LNCaP clone FGC (cell line): ENCODE measurements around the gene LHPP.

Experiments used
- DNase-seq: peaks from one replicate; pipeline ENCODE4 v3.0.0-alpha.2; 2011; ENCODE audit warnings: low read depth
- H3K4me3 ChIP-seq: 2 replicates; pipeline ENCODE4 v1.5.1; 2011; ENCODE audit warnings: mild to moderate bottlenecking, low read depth, low read length, control low read depth
- CTCF ChIP-seq: IDR thresholded peaks from 2 replicates; pipeline ENCODE4 v1.5.1; 2012; ENCODE audit warnings: mild to moderate bottlenecking; ENCODE audit not compliant: control insufficient read depth, insufficient read depth; ENCODE audit errors: extremely low read depth

LHPP gene

GRCh38 chr10:124486635-124487034 is 25.0 kb downstream of the LHPP start:
- TF ChIP-seq CTCF: no peak
- no peak for DNase-seq
- H3K4me3 ChIP-seq: no peak overlapping the region

GRCh38 chr10:124491105-124491504 is 29.5 kb downstream of the LHPP start:
- no peak overlapping the region for H3K4me3 ChIP-seq
- no peak for TF ChIP-seq CTCF
- no peak for DNase-seq

DNA sequence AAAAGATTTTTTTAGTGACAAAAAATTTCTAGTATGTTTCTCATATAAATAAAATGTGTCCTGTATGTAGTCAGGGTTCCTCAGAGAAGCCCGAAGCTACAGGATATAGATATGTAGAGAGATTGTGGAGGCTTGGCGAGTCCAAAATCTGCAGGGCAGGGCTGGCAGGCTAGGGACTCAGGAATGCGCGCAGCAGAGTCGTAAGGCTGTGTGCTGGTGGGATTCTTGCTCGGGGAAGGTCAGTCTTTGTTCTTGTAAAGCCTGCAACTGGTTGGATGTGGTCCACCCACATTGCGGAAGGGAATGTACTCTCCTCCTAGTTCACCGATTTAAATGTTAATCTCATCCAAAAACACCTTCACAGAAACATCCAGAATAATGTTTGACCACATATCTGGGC is 30.6 kb downstream of the LHPP start:
- no peak for TF ChIP-seq CTCF
- no peak for DNase-seq
- H3K4me3 ChIP-seq: no peak overlapping the region

GRCh38 chr10:124493214-124493882 is 31.7 kb downstream of the LHPP start:
- TF ChIP-seq CTCF: no peak
- H3K4me3 ChIP-seq: no peak overlapping the region
- no peak for DNase-seq

- TF ChIP-seq CTCF: no peak
- no peak for DNase-seq
- H3K4me3 ChIP-seq: no peak overlapping the region
Measured at GRCh38 chr10:124494046-124494807, 32.6 kb downstream of the LHPP start.

GRCh38 chr10:124495162-124495561 is 33.5 kb downstream of the LHPP start:
- no peak for TF ChIP-seq CTCF
- peak; percentile 23 for DNase-seq
- H3K4me3 ChIP-seq: no peak overlapping the region
